Mammary epithelial cell (primary cell): ENCODE measurements around the gene KRTAP21-3.

Source experiments
- CTCF ChIP-seq, 2 donors: IDR thresholded peaks in 1 of 2; conservative IDR thresholded peaks in 1 of 2; 2 replicates each; pipeline ENCODE4 v1.5.1; 2011 to 2012; ENCODE audit warnings: inconsistent platforms in 2 of 2, low read length in 2 of 2, mild to moderate bottlenecking in 2 of 2, control low read depth in 1 of 2, low read depth in 1 of 2; ENCODE audit not compliant: insufficient read depth in 1 of 2; ENCODE audit errors: extremely low read depth in 1 of 2
- EZH2 ChIP-seq: IDR thresholded peaks from 2 replicates; pipeline ENCODE4 v1.6.1; 2012; ENCODE audit warnings: low read length, inconsistent platforms, borderline replicate concordance

DNA sequence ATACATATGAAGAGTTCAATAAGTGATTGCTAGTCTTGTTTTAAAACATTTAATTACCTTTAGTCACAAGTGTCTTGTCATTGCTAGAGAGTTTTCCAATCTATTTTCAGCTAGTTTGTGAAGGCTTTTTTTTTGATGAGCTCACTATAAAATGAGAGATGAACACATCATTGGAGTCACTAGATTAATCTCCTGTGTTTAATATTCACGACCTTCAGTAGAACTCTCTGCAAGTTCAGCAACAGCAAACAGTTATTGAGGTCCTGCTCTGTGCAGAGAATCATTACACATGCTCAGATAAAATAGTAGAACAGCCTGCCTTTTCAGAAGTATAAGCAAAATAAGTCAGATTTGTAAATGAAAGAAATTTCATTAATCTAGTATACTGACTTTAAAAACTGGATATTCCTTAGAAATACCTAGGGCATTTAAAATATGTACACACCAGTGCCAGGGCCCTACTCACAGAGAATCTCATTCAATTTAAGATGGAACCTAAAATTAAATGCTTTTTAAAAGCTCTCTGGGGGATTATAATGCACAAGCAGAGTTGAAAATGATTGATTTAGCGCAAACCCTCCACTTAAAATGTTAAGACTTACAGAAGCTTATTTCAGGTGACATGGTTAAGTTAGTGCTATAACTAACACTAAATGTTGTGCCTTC lies 45.5 kb downstream of the KRTAP21-3 start:
- TF ChIP-seq EZH2: no peak
- no peak for TF ChIP-seq CTCF (conservative IDR thresholded peaks at IDR 0.05 in 1 of 2, IDR thresholded peaks at IDR 0.05 in 1 of 2; ENCODE audit: extremely low read depth in 1 of 2, insufficient read depth in 1 of 2, low read depth in 1 of 2, low read length in 2 of 2)
